ENCODE measurements around the gene KHDC3L.

DNA sequence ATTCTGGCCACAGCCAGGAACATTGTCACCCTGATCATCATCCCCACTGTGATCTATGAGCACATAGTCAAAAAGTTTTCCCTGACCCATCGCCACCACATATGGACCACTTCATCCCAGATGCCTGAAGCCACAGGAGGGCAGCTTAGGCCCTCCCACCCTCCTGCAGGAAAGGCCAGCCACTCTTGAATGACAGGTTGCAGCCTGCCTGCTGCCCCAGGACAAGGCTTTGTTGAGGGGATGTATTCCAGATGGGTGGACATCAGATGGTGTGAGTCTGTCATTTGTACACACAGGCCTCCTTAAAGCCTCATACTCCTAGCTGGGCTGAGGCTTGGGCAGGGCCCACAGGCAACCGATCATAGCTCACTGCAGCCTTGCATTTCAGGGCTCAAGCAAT, 39.1 kb upstream of the KHDC3L start:
- no peak for TF ChIP-seq TEAD4 (IDR thresholded peaks at IDR 0.05; ENCODE audit: low read depth, low read length)
- no peak for TF ChIP-seq TAF1 (IDR thresholded peaks at IDR 0.05; ENCODE audit: low read depth, low read length)
- no peak for TF ChIP-seq HDAC6 (IDR thresholded peaks at IDR 0.05; ENCODE audit: low read depth, low read length)
- TF ChIP-seq POLR2AphosphoS5 (IDR thresholded peaks at IDR 0.05; ENCODE audit: low read depth, low read length): no peak
- no peak for TF ChIP-seq TCF12 (IDR thresholded peaks at IDR 0.05; ENCODE audit: low read depth, low read length)
- TF ChIP-seq, protein P1, sequence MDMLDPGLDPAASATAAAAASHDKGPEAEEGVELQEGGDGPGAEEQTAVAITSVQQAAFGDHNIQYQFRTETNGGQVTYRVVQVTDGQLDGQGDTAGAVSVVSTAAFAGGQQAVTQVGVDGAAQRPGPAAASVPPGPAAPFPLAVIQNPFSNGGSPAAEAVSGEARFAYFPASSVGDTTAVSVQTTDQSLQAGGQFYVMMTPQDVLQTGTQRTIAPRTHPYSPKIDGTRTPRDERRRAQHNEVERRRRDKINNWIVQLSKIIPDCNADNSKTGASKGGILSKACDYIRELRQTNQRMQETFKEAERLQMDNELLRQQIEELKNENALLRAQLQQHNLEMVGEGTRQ (IDR thresholded peaks at IDR 0.05; ENCODE audit: low read length): no peak
- no peak for TF ChIP-seq GTF2F1 (IDR thresholded peaks at IDR 0.05; ENCODE audit: borderline replicate concordance, low read depth, low read length)
- TF ChIP-seq NANOG (IDR thresholded peaks at IDR 0.05; ENCODE audit: insufficient read depth, low read depth, low read length, poor library complexity, severe bottlenecking): no peak
- no peak for TF ChIP-seq ASH2L (IDR thresholded peaks at IDR 0.05; ENCODE audit: low read length)
- TF ChIP-seq, protein P2, sequence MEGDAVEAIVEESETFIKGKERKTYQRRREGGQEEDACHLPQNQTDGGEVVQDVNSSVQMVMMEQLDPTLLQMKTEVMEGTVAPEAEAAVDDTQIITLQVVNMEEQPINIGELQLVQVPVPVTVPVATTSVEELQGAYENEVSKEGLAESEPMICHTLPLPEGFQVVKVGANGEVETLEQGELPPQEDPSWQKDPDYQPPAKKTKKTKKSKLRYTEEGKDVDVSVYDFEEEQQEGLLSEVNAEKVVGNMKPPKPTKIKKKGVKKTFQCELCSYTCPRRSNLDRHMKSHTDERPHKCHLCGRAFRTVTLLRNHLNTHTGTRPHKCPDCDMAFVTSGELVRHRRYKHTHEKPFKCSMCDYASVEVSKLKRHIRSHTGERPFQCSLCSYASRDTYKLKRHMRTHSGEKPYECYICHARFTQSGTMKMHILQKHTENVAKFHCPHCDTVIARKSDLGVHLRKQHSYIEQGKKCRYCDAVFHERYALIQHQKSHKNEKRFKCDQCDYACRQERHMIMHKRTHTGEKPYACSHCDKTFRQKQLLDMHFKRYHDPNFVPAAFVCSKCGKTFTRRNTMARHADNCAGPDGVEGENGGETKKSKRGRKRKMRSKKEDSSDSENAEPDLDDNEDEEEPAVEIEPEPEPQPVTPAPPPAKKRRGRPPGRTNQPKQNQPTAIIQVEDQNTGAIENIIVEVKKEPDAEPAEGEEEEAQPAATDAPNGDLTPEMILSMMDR (IDR thresholded peaks at IDR 0.05; ENCODE audit: control extremely low read depth in 1 of 3, insufficient read depth in 1 of 3, low read depth in 1 of 3, low read length in 3 of 3): no peak
- TF ChIP-seq EZH2 (IDR thresholded peaks at IDR 0.05; ENCODE audit: low read depth, low read length, severe bottlenecking): no peak

Data from H1 (cell line).